ENCODE results near the gene PLEKHA4.
"Not testable (repeated sequence)": the region's sequence is repeated elsewhere in the genome, so short reads cannot be mapped to it uniquely, and the experiment has no call there.

Gene PLEKHA4

DNA sequence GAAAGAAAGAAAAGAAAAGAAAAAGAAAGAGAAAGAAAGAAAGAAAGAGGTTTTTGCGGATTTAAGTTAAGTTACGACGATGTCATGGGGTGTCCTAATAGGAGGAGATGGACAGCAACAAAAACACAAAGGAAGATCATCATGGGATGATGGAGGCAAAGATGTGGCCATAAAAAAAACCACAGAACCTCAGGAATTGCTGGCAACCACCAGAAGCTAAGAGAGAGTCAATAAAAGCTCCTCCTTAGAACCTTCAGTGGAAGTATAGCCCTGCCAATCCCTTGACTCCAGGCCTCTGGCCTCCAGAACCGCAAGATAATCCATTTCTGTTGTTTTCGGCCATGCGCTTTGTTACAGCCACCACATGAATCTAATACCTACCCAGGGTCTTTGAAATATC, 11.5 kb downstream of the PLEKHA4 start:
- peaks cover 6% of the 10 kb centered on the region for H3K4me1 Mint-ChIP-seq
- H3K9me3 Mint-ChIP-seq: no peaks in the 10 kb centered on the region
- DNase-seq (ENCODE audit: low spot score in 2 of 2) (no peak), ATAC-seq (no peak)
- no peak overlapping the region for H3K4me3 Mint-ChIP-seq
- H3K27ac Mint-ChIP-seq: no peak overlapping the region
- H3K36me3 Mint-ChIP-seq: no peaks in the 10 kb centered on the region

DNA sequence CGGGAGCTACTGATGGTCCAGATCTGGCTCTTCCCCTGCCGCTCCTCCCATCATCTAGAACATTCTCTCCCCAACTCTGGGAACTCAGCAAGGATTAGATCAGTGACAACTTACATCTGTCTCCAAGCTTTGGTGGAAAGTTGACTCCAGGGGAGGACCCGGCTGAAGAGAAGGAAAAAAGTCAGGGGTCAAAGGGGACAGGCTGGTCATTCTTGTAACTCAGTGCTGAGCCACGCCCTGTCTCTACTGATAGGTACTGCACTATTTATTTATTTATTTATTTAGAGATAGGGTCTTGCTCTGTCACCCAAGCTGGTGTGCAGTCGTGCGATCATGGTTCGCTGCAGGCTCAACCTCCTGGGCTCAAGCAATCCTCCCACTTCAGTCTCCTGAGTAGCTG, 14.3 kb downstream of the PLEKHA4 start:
- Mint-ChIP-seq H3K9me3 (no peaks in the 10 kb centered on the region), H3K27ac (no peak overlapping the region), H3K4me3 (no peak overlapping the region), H3K4me1 (peaks cover 2% of the 10 kb centered on the region), H3K36me3 (no peaks in the 10 kb centered on the region)
- no peak for ATAC-seq
- no peak for DNase-seq (ENCODE audit: low spot score in 2 of 2)

DNA sequence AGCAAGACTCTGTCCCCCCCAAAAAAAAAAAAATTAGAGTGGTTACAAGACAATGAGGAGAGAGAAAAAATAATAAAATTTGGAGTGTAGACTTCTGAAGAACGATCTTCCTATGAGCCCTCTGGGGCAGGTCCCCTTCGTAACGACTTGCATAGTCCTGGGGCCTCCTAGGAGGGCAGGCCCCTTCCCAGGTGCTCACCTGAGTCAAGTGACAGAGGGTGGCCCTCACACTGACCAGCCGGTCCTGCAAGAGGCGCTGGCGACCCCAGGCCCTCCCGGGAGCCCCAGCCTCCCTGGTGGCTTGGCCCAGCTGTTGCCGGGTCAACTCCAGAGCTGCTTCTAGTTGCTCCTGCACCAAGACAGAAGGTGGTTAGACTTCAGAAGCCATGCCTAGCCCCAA, 14.9 kb downstream of the PLEKHA4 start:
- Mint-ChIP-seq H3K4me1 (no peaks in the 10 kb centered on the region), H3K27ac (no peak overlapping the region), H3K9me3 (no peaks in the 10 kb centered on the region), H3K36me3 (no peaks in the 10 kb centered on the region), H3K4me3 (no peak overlapping the region)
- ATAC-seq (no peak), DNase-seq (ENCODE audit: low spot score in 2 of 2) (no peak)

DNA sequence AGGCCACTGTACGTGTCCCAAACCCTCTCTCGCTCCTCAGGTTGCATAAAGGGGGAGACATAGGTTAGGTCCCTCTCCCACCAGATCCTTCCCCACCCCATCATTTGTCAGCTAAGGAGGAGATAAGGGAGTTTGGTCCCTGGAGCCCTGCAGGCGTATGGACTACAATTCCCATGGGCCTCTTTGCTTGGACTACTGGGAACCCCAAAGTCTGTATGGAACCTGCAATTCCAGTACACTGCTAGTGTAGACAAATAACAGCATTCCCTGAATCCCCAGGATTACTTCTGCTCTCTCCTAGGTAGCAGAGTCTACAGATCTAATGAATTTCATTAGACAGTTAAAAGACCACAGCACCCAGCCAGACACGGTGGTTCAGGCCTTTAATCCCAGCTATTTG, 16.1 kb downstream of the PLEKHA4 start:
- Mint-ChIP-seq H3K36me3 (no peaks in the 10 kb centered on the region), H3K4me3 (no peak overlapping the region), H3K4me1 (no peaks in the 10 kb centered on the region), H3K27ac (no peak overlapping the region), H3K9me3 (no peaks in the 10 kb centered on the region)
- DNase-seq (ENCODE audit: low spot score in 2 of 2): no peak
- no peak for ATAC-seq

DNA sequence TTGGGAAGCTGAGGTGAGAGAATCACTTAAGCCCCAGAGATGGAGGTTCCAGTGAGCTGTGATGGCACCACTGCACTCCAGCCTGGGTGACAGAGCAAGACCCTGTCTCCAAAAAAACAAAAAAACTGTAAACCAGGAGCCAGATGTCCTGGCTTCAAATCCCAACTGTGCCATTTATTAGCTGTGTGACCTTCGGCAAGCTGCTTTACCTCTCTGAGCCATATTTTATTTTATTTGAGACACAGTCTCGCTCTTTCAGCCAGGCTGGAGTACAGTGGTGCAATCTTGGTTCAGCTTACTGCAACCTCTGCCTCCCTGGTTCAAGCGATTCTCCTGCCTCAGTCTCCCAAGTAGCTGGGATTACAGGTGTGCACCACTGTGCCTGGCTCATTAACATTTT, 21.8 kb downstream of the PLEKHA4 start:
- not testable (repeated sequence) for H3K27ac Mint-ChIP-seq; H3K36me3 Mint-ChIP-seq; ATAC-seq; H3K4me1 Mint-ChIP-seq; H3K4me3 Mint-ChIP-seq; H3K9me3 Mint-ChIP-seq; DNase-seq (ENCODE audit: low spot score in 2 of 2)

DNA sequence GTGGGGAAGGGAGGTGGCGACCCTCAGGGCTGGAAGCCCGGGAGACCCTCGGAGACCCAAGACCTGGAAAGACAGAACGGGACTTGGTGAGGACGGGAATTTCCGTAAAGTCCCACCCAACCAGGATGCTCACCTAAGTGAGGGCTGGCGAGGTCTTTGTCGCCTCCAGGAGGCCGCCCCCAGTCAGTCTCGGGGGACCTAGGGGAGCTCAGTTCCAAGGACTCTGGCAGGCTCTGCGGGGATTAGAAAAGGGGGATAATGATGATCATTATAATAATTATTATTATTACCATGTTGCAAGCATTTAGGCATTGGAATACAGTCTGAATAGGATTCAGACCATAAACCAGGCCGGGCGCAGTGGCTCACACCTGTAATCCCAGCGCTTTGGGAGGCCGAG, 23.0 kb downstream of the PLEKHA4 start:
- DNase-seq (ENCODE audit: low spot score in 2 of 2) (no peak), ATAC-seq (no peak)
- no peaks in the 10 kb centered on the region for H3K36me3 Mint-ChIP-seq
- H3K4me3 Mint-ChIP-seq: no peak overlapping the region
- no peak overlapping the region for H3K27ac Mint-ChIP-seq
- peaks cover 6% of the 10 kb centered on the region for H3K4me1 Mint-ChIP-seq
- no peaks in the 10 kb centered on the region for H3K9me3 Mint-ChIP-seq

DNA sequence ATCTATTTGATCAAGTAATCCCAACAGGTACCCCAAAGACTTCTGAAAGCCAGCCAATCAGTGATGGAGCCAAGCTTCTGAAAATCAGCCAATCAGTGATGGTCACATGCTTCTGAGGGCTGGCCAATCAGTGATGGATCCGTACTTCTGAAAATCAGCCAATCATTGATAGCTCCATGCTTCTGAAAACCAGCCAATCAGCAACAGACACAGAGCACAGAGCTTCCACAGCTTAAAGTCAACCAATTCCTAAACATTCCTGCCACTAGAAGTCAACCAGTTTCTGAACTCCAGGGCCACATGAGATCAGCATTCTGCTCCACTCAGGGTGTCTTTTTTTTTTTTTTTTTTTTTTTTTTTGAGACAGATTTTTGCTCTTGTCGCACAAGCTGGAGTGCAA, 23.9 kb downstream of the PLEKHA4 start:
- H3K36me3 Mint-ChIP-seq: no peaks in the 10 kb centered on the region
- H3K9me3 Mint-ChIP-seq: no peaks in the 10 kb centered on the region
- peaks cover 6% of the 10 kb centered on the region for H3K4me1 Mint-ChIP-seq
- DNase-seq (ENCODE audit: low spot score in 2 of 2) (no peak), ATAC-seq (no peak)
- no peak overlapping the region for H3K27ac Mint-ChIP-seq
- H3K4me3 Mint-ChIP-seq: no peak overlapping the region

DNA sequence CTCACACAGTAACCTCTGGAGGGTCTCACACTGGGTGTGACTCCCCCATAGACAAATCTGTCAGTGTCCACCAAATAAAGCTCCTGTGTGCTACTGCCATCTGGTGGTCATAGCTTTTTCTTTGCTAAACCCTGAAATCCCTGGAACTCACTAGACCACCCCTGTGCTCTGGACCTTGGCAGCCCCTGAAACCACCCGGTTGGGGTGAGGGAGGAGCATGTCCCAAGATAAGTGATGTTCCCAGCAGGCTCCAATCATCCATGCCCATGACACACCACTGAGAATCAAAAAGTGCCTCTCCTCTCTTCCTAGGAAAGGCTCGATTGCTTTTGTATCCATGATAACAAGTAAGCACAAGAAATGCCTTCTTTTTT, 25.6 kb downstream of the PLEKHA4 start:
- H3K4me1 Mint-ChIP-seq: peaks cover 9% of the 10 kb centered on the region
- H3K27ac Mint-ChIP-seq: peak overlapping the region; percentile 60
- H3K9me3 Mint-ChIP-seq: no peaks in the 10 kb centered on the region
- no peak overlapping the region for H3K4me3 Mint-ChIP-seq
- H3K36me3 Mint-ChIP-seq: no peaks in the 10 kb centered on the region
- ATAC-seq (peak; percentile 65), DNase-seq (ENCODE audit: low spot score in 2 of 2) (peak; percentile 53 to 77)

DNA sequence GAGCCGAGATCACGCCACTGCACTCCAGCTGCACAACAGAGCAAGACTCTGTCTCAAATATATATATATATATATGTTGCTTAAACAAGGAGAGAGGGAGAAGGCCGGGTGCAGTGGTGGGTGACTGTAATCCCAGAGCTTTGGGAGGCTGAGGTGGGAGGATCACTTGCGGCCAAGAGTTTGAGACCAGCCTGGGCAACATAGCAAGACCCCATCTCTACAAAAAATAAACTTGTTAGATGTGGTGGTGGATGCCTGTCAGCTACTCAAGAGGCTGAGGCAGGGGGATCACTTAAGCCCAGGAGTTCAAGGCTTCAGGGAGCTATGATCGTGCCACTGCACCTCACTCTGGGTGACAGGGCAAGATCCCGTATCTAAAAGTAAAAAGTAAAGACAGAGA, 26.8 kb downstream of the PLEKHA4 start:
- H3K4me3 Mint-ChIP-seq: no peak overlapping the region
- DNase-seq (ENCODE audit: low spot score in 2 of 2) (no peak), ATAC-seq (no peak)
- H3K9me3 Mint-ChIP-seq: no peaks in the 10 kb centered on the region
- H3K27ac Mint-ChIP-seq: no peak overlapping the region
- H3K4me1 Mint-ChIP-seq: peaks cover 18% of the 10 kb centered on the region
- H3K36me3 Mint-ChIP-seq: no peaks in the 10 kb centered on the region

DNA sequence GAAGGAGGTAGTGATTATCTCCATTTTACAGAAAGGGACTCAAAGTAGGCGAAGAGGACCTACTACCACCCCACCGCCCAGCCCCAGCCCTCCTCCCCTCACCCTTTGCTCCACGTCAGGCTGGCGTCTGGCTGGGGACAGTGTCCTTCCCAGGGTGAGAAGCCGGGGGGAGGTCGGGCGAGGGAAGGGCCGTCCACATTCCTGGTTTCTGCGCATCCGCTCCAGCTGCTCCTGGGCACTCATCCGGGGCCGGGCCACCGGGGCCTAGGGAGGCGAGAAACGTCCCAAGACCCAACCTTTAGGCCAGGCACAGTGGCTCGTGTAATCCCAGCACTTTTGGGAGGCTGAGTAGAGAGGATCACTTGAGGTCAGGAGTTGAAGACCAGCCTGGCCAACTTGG, 27.4 kb downstream of the PLEKHA4 start:
- ATAC-seq (no peak), DNase-seq (ENCODE audit: low spot score in 2 of 2) (no peak)
- Mint-ChIP-seq H3K4me3 (no peak overlapping the region), H3K27ac (no peak overlapping the region), H3K9me3 (no peaks in the 10 kb centered on the region), H3K36me3 (no peaks in the 10 kb centered on the region), H3K4me1 (peaks cover 23% of the 10 kb centered on the region)

DNA sequence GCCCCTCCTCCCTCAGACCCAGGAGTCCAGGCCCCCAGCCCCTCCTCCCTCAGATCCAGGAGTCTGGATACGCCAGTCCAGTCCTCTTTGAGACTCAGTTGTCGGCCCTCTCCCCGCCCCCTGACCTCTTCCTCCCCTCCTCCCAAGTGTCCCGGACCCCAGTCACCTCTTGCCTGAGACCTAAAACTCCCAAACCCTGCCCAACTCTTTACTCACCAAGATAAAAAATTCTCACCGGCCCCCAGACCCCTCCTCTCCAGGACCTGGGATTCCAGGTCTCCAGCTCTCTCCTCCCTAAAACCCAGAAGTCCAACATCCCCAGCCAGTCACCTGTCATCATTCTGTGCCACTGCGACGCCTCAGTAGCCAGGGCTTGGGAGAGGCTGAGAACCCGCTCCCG, 30.7 kb downstream of the PLEKHA4 start:
- H3K9me3 Mint-ChIP-seq: no peaks in the 10 kb centered on the region
- peak overlapping the region; percentile 85 for H3K4me3 Mint-ChIP-seq
- DNase-seq (ENCODE audit: low spot score in 2 of 2): no peak
- no peak for ATAC-seq
- H3K4me1 Mint-ChIP-seq: peaks cover 33% of the 10 kb centered on the region
- H3K36me3 Mint-ChIP-seq: no peaks in the 10 kb centered on the region
- no peak overlapping the region for H3K27ac Mint-ChIP-seq

DNA sequence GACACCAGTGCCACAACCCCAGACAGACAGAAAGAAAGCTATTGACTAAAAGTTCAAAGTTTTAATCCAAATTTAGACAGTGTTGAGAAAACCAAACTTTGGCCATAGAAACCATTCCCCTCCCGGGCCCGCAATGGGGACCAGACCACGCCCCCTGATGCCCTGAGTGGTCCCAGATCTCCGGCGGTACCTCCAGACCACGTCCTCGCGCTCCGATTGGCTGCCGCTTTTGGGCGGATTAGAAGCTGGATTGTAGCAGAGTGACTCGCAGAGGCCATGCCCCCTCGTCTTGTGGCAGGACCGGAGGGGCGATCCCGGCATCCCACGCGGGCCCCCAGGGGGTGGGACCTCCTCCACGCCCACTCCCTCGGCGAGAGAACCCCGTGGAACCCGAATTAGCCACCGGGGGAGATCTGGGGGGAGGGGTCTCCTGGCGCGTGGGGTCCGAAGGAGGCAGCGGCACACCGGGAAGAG, 31.3 kb downstream of the PLEKHA4 start:
- Mint-ChIP-seq H3K9me3 (no peaks in the 10 kb centered on the region), H3K27ac (peak overlapping the region; percentile 91), H3K4me1 (peaks cover 29% of the 10 kb centered on the region), H3K36me3 (no peaks in the 10 kb centered on the region), H3K4me3 (peak overlapping the region; percentile 85)
- DNase-seq (ENCODE audit: low spot score in 2 of 2) (peak; percentile 69 to 92), ATAC-seq (peak; percentile 87)

DNA sequence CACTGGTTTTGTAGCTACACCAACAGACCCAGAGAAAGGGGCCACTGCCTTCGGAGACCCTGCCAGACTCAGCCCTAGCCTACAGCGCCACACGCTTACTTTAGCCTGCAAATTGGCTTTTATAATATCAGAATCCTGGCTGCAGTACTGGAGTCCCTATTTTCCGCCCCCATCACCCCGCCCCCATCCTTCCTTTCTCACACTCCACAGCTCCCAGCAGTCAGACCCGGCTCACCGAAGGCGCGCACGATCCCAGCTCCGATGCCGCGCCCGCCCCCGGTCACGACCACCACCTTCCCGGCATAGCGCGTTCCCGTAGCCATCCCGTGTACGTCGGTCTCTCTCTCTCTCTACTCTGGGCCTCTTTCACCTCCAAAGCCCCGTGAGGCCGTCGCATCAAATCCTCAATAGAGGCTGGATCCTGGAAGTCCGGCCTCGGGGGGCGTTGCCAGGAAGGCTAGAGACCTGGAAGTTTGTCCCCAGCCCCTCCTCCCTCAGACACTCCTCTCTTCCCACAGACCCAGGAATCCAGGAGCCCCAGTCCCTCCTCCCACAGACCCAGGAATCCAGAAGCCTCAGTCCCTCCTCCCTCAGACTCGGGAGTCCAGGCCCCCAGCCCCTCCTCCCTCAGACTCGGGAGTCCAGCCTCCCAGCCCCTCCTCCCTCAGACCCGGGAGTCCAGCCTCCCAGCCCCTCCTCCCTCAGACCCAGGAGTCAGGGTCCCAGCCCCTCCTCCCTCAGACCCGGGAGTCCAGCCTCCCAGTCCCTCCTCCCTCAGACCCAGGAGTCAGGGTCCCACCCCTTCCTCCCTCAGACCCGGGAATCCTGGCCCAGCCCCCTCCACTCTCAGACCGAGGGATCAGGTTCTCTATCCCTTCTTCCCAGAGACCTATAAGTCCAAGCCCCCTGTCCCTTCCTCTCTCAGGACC, 32.1 kb downstream of the PLEKHA4 start, which contains the start of gene HSD17B14:
Gene HSD17B14 (minus strand): TSS at position 403 of the 929 bp plus-strand sequence. CDS start 80 bp downstream, at position 323.
- peak; percentile 27 for ATAC-seq
- H3K27ac Mint-ChIP-seq: peak within 1 kb of the TSS; percentile 91
- peak within 1 kb of the TSS; percentile 85 for H3K4me3 Mint-ChIP-seq

DNA sequence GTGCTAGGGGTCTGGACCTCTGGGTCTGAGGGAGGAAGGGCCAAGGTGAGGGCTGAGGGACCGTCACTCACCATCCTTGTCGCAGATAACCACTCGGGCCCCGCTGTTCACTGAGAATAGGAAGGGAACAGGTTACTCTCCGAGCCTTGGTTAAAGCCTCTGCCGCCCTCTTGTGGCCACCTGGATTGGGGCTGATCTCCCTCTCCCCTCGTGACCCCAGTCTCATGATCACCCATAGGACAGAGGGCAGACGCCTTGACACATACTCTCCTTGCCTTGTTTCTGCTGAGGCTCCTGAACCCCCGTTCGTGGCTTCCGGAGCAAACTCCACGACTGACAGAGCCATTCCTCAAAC, 32.7 kb downstream of the PLEKHA4 start:
- DNase-seq (ENCODE audit: low spot score in 2 of 2) (peak; percentile 94 to 98), ATAC-seq (peak; percentile 97)
- Mint-ChIP-seq H3K4me1 (peaks cover 29% of the 10 kb centered on the region), H3K4me3 (peak overlapping the region; percentile 85), H3K27ac (peak overlapping the region; percentile 91), H3K36me3 (no peaks in the 10 kb centered on the region), H3K9me3 (no peaks in the 10 kb centered on the region)

More for the DNA sequence above, 32.1 kb downstream of the PLEKHA4 start, which contains the start of gene HSD17B14:
- DNase-seq (ENCODE audit: low spot score in 2 of 2): no peak
- H3K9me3 Mint-ChIP-seq: no peaks in the 10 kb centered on the region
- H3K4me1 Mint-ChIP-seq: peaks cover 29% of the 10 kb centered on the region
- no peaks in the 10 kb centered on the region for H3K36me3 Mint-ChIP-seq

DNA sequence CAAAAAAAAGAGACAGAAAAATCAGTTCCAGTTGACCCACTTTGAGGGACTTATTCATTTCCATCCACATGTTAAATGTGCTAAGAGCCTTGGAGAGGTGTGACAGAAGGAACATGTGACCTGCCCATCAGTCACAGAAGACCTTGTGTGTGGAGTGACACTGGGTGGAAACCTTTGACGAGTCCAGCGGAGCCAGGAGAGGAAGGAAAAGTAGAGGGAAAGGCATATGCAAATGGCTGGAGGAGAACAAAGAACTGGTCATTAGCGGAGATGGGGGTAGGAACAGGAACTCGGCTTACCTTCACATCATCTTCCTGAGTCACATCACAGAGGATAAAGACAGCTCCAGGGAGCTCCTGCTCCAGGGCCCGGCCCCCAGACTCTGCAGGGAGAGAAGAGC, 34.4 kb downstream of the PLEKHA4 start:
- Mint-ChIP-seq H3K4me1 (peaks cover 29% of the 10 kb centered on the region), H3K36me3 (no peaks in the 10 kb centered on the region), H3K27ac (peak overlapping the region; percentile 18), H3K4me3 (no peak overlapping the region), H3K9me3 (no peaks in the 10 kb centered on the region)
- DNase-seq (ENCODE audit: low spot score in 2 of 2) (no peak), ATAC-seq (no peak)

DNA sequence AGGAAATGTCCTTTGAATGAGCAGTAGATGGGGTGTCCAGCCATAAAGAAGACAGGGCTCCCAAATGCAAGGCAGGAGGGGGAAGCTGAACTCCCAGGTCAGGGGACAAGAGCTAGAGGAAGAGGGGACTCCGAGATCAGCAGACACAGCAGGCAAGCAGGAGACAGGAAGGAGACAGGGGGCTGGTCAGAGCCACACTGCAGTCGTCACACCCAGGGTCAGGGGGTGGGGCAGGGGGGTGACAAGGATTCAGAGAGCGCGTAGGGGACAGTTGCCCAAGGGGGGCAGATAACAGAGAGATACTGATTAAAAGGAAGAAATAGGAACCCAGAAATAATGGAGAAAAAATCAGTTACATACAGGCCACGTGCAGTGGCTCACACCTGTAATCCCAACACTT, 35.4 kb downstream of the PLEKHA4 start:
- no peak overlapping the region for H3K27ac Mint-ChIP-seq

More for the DNA sequence above, 35.4 kb downstream of the PLEKHA4 start:
- H3K4me3 Mint-ChIP-seq: no peak overlapping the region
- no peak for ATAC-seq
- no peaks in the 10 kb centered on the region for H3K9me3 Mint-ChIP-seq
- no peaks in the 10 kb centered on the region for H3K36me3 Mint-ChIP-seq
- no peak for DNase-seq (ENCODE audit: low spot score in 2 of 2)
- peaks cover 29% of the 10 kb centered on the region for H3K4me1 Mint-ChIP-seq

Measured in stimulated activated effector memory CD8-positive, alpha-beta T cell treated with anti-CD3 and anti-CD28 coated beads, Interleukin-12 subunit alpha, Interleukin-12 subunit beta, amount 100 ng/mL, for 72 hours (primary cell).